Esophagus muscularis mucosa (tissue), 4 donors: ENCODE measurements around the gene OIP5.
"Not testable (repeated sequence)": the region's sequence is repeated elsewhere in the genome, so short reads cannot be mapped to it uniquely, and the experiment has no call there.

Source experiments
- EP300 ChIP-seq: sonication (generic); formaldehyde crosslinking; IDR thresholded peaks from one replicate; pipeline ENCODE4 v1.6.1; 2017; ENCODE audit warnings: antibody characterized with exemption
- POLR2A ChIP-seq: fragments of 450-650 bp; IDR thresholded peaks from one replicate; pipeline ENCODE4 v1.6.1; 2017; ENCODE audit warnings: antibody characterized with exemption, moderate library complexity, mild to moderate bottlenecking, low read depth
- POLR2AphosphoS5 ChIP-seq, 2 donors: sonication (generic); formaldehyde crosslinking; IDR thresholded peaks; one replicate each; pipeline ENCODE4 v1.6.1; 2017; ENCODE audit warnings: antibody characterized with exemption in 2 of 2
- TF ChIP-seq, protein P1 (sequence below), 3 experiments: fragments of 200-600 bp in 2 of 3; fragments of 450-650 bp in 1 of 3; sonication (generic) in 2 of 3; IDR thresholded peaks; one replicate each; pipeline ENCODE4 v1.5.1; 2017 to 2019; ENCODE audit warnings: antibody characterized with exemption in 3 of 3, mild to moderate bottlenecking in 2 of 3, moderate library complexity in 1 of 3

DNA sequence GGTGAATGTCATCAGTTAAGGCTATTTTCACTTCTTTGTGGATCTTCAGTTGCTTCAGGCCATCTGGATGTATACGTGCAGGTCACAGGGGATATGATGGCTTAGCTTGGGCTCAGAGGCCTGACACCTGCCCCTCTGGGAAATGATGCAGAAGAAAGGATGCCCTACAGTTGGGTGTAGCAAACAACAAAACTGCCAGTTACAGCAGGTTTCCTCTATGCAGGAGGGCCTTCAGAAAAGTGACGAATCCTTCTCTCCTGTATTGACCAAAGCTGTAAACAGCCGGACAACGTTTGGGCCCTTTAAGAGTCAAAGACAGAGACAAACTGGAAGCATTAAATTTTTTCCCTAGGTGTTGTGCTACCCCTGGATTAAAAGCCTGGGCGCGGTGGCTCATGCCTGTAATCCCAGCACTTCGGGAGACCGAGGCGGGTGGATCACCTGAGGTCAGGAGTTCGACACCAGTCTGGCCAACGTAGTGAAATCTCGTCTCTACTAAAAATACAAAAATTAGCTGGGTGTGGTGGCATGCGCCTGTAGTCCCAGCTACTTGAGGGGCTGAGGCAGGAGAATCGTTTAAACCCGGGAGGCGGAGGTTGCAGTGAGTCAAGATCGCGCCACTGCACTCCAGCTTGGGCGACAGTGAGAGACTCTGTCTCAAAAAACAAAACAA lies 49.3 kb downstream of the OIP5 start:
- TF ChIP-seq POLR2A; POLR2AphosphoS5 (IDR thresholded peaks at IDR 0.05); EP300: not testable (repeated sequence)
- TF ChIP-seq, protein P1, sequence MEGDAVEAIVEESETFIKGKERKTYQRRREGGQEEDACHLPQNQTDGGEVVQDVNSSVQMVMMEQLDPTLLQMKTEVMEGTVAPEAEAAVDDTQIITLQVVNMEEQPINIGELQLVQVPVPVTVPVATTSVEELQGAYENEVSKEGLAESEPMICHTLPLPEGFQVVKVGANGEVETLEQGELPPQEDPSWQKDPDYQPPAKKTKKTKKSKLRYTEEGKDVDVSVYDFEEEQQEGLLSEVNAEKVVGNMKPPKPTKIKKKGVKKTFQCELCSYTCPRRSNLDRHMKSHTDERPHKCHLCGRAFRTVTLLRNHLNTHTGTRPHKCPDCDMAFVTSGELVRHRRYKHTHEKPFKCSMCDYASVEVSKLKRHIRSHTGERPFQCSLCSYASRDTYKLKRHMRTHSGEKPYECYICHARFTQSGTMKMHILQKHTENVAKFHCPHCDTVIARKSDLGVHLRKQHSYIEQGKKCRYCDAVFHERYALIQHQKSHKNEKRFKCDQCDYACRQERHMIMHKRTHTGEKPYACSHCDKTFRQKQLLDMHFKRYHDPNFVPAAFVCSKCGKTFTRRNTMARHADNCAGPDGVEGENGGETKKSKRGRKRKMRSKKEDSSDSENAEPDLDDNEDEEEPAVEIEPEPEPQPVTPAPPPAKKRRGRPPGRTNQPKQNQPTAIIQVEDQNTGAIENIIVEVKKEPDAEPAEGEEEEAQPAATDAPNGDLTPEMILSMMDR (IDR thresholded peaks at IDR 0.05): not testable (repeated sequence)
